ES-I3 (cell line): ENCODE data around the gene OR52W1.

Experiments
- H3K36me3 ChIP-seq: 2 replicates; pipeline ENCODE4 v1.6.1; 2013; ENCODE audit warnings: mild to moderate bottlenecking, low read length, control low read depth, moderate library complexity; ENCODE audit not compliant: insufficient read depth
- H3K4me1 ChIP-seq: 2 replicates; pipeline ENCODE4 v1.6.1; 2013; ENCODE audit warnings: mild to moderate bottlenecking, control low read depth, low read length; ENCODE audit not compliant: insufficient read depth
- H3K9ac ChIP-seq: 2 replicates; pipeline ENCODE4 v1.6.1; 2013; ENCODE audit warnings: low read depth, mild to moderate bottlenecking, low read length, moderate library complexity
- H3K9me3 ChIP-seq: 2 replicates; pipeline ENCODE4 v1.6.1; 2013; ENCODE audit warnings: mild to moderate bottlenecking, low read length, moderate library complexity; ENCODE audit not compliant: control insufficient read depth, insufficient read depth

OR52W1 gene

GRCh38 chr11:6199174-6199810, at the start of gene OR52W1:
TSS of gene OR52W1 (plus strand) at chr11:6199224. CDS start at chr11:6199224, 0 bp downstream.
- H3K9me3 ChIP-seq = no peaks in the 10 kb centered on the region; the same call in 1 of the 2 replicates
- no peaks in the 10 kb centered on the region for H3K4me1 ChIP-seq
- no peak within 1 kb of the TSS for H3K9ac ChIP-seq
- H3K36me3 ChIP-seq = no peaks in the 10 kb centered on the region

- Histone ChIP-seq H3K9me3 (no peaks in the 10 kb centered on the region), H3K4me1 (no peaks in the 10 kb centered on the region), H3K9ac (no peak overlapping the region), H3K36me3 (no peaks in the 10 kb centered on the region)
Measured at GRCh38 chr11:6151117-6151516, 47.9 kb upstream of the OR52W1 start.

GRCh38 chr11:6152126-6152525, 46.9 kb upstream of the OR52W1 start:
- Histone ChIP-seq H3K9me3 (no peaks in the 10 kb centered on the region), H3K4me1 (peaks cover 8% of the 10 kb centered on the region), H3K9ac (no peak overlapping the region), H3K36me3 (no peaks in the 10 kb centered on the region)

- H3K36me3 ChIP-seq = no peaks in the 10 kb centered on the region
- H3K9me3 ChIP-seq = no peaks in the 10 kb centered on the region
- H3K4me1 ChIP-seq = peaks cover 12% of the 10 kb centered on the region
- no peak overlapping the region; the same call in 1 of the 2 replicates for H3K9ac ChIP-seq
Measured at GRCh38 chr11:6156628-6157359, 42.2 kb upstream of the OR52W1 start.

- H3K4me1 ChIP-seq = no peaks in the 10 kb centered on the region
- H3K9ac ChIP-seq = no peak within 1 kb of the TSS
- no peaks in the 10 kb centered on the region for H3K9me3 ChIP-seq
- no peaks in the 10 kb centered on the region for H3K36me3 ChIP-seq
Measured at GRCh38 chr11:6170226-6170625, 28.8 kb upstream of the OR52W1 start, which contains the start of gene OR52B2. TSS of gene OR52B2 (minus strand) at chr11:6170326. CDS start at chr11:6170326, 0 bp downstream.

GRCh38 chr11:6175440-6175839, 23.6 kb upstream of the OR52W1 start:
- Histone ChIP-seq H3K36me3 (no peaks in the 10 kb centered on the region), H3K4me1 (no peaks in the 10 kb centered on the region), H3K9me3 (no peaks in the 10 kb centered on the region; the same call in 1 of the 2 replicates), H3K9ac (no peak overlapping the region)

- no peaks in the 10 kb centered on the region for H3K36me3 ChIP-seq
- no peak overlapping the region for H3K9ac ChIP-seq
- H3K9me3 ChIP-seq = no peaks in the 10 kb centered on the region; the same call in 1 of the 2 replicates
- H3K4me1 ChIP-seq = no peaks in the 10 kb centered on the region
Measured at GRCh38 chr11:6191742-6192141, 7.3 kb upstream of the OR52W1 start.

- Histone ChIP-seq H3K9me3 (no peaks in the 10 kb centered on the region; the same call in 1 of the 2 replicates), H3K9ac (no peak overlapping the region), H3K4me1 (no peaks in the 10 kb centered on the region), H3K36me3 (no peaks in the 10 kb centered on the region)
Measured at GRCh38 chr11:6194065-6194581, 4.9 kb upstream of the OR52W1 start.

- Histone ChIP-seq H3K9ac (no peak overlapping the region), H3K36me3 (no peaks in the 10 kb centered on the region), H3K9me3 (no peaks in the 10 kb centered on the region; the same call in 1 of the 2 replicates)
Measured at GRCh38 chr11:6196396-6196795, 2.6 kb upstream of the OR52W1 start.

GRCh38 chr11:6197466-6198200, 1.4 kb upstream of the OR52W1 start:
- Histone ChIP-seq H3K9me3 (no peaks in the 10 kb centered on the region; the same call in 1 of the 2 replicates), H3K36me3 (no peaks in the 10 kb centered on the region), H3K4me1 (no peaks in the 10 kb centered on the region), H3K9ac (no peak overlapping the region)

More at GRCh38 chr11:6196396-6196795, 2.6 kb upstream of the OR52W1 start:
- no peaks in the 10 kb centered on the region for H3K4me1 ChIP-seq

GRCh38 chr11:6200975-6201374, 2.0 kb downstream of the OR52W1 start:
- no peaks in the 10 kb centered on the region for H3K36me3 ChIP-seq
- H3K9ac ChIP-seq = no peak overlapping the region
- no peaks in the 10 kb centered on the region for H3K4me1 ChIP-seq
- H3K9me3 ChIP-seq = no peaks in the 10 kb centered on the region

- H3K9me3 ChIP-seq = no peaks in the 10 kb centered on the region
Measured at GRCh38 chr11:6201481-6201880, 2.5 kb downstream of the OR52W1 start.

GRCh38 chr11:6202041-6202440, 3.0 kb downstream of the OR52W1 start:
- Histone ChIP-seq H3K36me3 (no peaks in the 10 kb centered on the region), H3K9me3 (no peaks in the 10 kb centered on the region), H3K9ac (no peak overlapping the region), H3K4me1 (no peaks in the 10 kb centered on the region)

More at GRCh38 chr11:6201481-6201880, 2.5 kb downstream of the OR52W1 start:
- H3K36me3 ChIP-seq = no peaks in the 10 kb centered on the region
- no peaks in the 10 kb centered on the region for H3K4me1 ChIP-seq
- H3K9ac ChIP-seq = no peak overlapping the region

GRCh38 chr11:6203327-6203726, 4.3 kb downstream of the OR52W1 start:
- Histone ChIP-seq H3K36me3 (no peaks in the 10 kb centered on the region), H3K9me3 (no peaks in the 10 kb centered on the region), H3K4me1 (no peaks in the 10 kb centered on the region), H3K9ac (no peak overlapping the region)
